HG02970 (cell line): ENCODE measurements around the gene BFSP2.
A peak's percentile ranks its signal among the peaks of the same experiment; 100 is the strongest.

Experiments used
- ATAC-seq: cut with Tn5 transposase; IDR thresholded peaks from one replicate; pipeline ENCODE4 v1.9.1; 2021; ENCODE audit warnings: mild to moderate bottlenecking, moderate library complexity, moderate number of reproducible peaks; ENCODE audit not compliant: unreplicated experiment, low FRiP score

BFSP2 gene

GRCh38 chr3:133413161-133414020 is 13.5 kb downstream of the BFSP2 start:
- no peak for ATAC-seq

GRCh38 chr3:133414021-133414392 is 14.2 kb downstream of the BFSP2 start:
- no peak for ATAC-seq

- ATAC-seq = no peak
Measured at GRCh38 chr3:133418361-133418760, 18.5 kb downstream of the BFSP2 start.

- ATAC-seq = no peak
Measured at GRCh38 chr3:133419151-133419909, 19.5 kb downstream of the BFSP2 start.

GRCh38 chr3:133424937-133425869 is 25.3 kb downstream of the BFSP2 start:
- no peak for ATAC-seq

GRCh38 chr3:133425898-133426297 is 26.0 kb downstream of the BFSP2 start:
- ATAC-seq = no peak

GRCh38 chr3:133426721-133427120 is 26.9 kb downstream of the BFSP2 start:
- ATAC-seq = no peak

- ATAC-seq = no peak
Measured at GRCh38 chr3:133428552-133428951, 28.7 kb downstream of the BFSP2 start.

- no peak for ATAC-seq
Measured at GRCh38 chr3:133429063-133429462, 29.2 kb downstream of the BFSP2 start.

GRCh38 chr3:133439563-133439962 is 39.7 kb downstream of the BFSP2 start:
- ATAC-seq = no peak

- ATAC-seq = no peak
Measured at GRCh38 chr3:133440652-133441051, 40.8 kb downstream of the BFSP2 start.

- ATAC-seq = no peak
Measured at GRCh38 chr3:133441867-133442270, 42.0 kb downstream of the BFSP2 start.

GRCh38 chr3:133442518-133442917 is 42.7 kb downstream of the BFSP2 start:
- ATAC-seq = no peak

GRCh38 chr3:133443649-133444422 is 44.0 kb downstream of the BFSP2 start:
- ATAC-seq = no peak

- no peak for ATAC-seq
Measured at GRCh38 chr3:133444423-133444774, 44.5 kb downstream of the BFSP2 start.

GRCh38 chr3:133445108-133445507 is 45.3 kb downstream of the BFSP2 start:
- no peak for ATAC-seq

- no peak for ATAC-seq
Measured at GRCh38 chr3:133447750-133448477, 48.1 kb downstream of the BFSP2 start.

GRCh38 chr3:133448478-133449122 is 48.7 kb downstream of the BFSP2 start:
- peak; percentile 89 for ATAC-seq

- no peak for ATAC-seq
Measured at GRCh38 chr3:133451309-133451708, 51.5 kb downstream of the BFSP2 start.
